NCI-H2081 (cell line): ENCODE results near the gene CDC5L.

Experiments
- DNase-seq, 2 experiments: peaks; one replicate each; lab custom pipeline; 2025; lab: John Stamatoyannopoulos, UW

The CDC5L gene

GRCh38 chr6:44373787-44374186, 13.7 kb upstream of the CDC5L start:
- no peak for DNase-seq

DNA sequence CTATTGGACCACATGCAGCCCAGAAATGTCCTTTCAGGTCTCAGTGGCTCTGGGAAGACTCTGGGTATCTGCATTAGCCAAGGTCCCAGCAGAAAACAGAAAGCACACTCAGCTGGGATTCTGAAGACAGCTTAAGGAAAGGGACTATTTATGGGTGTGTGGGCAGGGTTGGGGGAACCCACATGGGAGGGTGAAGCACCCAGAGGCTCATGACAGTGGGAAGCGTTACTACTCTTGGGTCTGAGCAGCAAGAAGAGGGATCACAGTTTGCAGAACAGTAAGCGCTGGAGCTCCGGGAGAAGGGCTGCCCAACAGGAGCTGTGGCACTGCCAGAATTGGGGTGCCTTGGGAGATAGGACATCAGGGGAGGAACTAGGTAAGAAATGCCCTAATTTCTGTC, 12.4 kb upstream of the CDC5L start:
- no peak for DNase-seq

- DNase-seq = no peak
Measured at GRCh38 chr6:44377484-44377883, 10.0 kb upstream of the CDC5L start.

GRCh38 chr6:44377971-44378370, 9.5 kb upstream of the CDC5L start:
- DNase-seq = no peak

- no peak for DNase-seq
Measured at GRCh38 chr6:44381739-44382138, 5.8 kb upstream of the CDC5L start.

GRCh38 chr6:44386364-44386928, 1.1 kb upstream of the CDC5L start:
- DNase-seq = peak; percentile 6 to 7

DNA sequence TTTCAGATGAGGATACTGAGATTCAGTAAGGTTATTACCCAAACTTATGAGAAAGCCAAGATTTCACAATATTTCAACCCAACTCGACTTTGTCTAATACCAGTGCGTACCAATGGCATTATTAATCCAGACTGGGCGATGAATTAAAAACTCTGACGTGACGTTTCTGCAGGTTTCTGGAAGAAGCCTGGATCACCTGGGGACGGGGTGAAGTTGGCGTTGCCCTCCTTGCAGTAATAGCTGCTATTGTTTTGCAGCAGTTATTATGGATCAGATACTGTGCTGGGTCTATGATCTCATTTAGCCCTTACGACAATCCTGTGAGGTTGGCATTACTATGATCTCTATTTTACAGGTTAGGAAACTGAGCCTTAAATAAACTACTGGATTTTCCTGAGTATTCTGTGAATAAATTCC, 569 bp upstream of the CDC5L start:
- DNase-seq = no peak

DNA sequence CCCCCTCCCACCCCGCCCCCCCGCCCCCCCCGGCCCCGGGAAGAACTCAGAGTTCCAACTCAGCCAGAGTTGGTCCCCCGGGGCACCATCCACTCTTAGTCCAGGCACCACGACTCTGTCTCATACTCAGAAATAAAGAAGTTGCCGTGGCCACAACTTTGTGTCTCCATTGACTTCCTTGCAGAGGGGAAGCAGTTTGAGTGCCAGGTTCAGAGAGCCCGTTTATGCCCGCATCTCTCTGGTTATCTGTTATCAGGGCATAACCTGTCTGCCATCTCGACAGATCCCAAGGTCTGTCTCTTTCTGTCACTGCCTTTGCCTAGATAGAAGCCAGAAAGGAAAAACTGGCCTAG, 605 bp downstream of the CDC5L start:
- peak in 1 of 2 experiments; percentile 23 for DNase-seq

DNA sequence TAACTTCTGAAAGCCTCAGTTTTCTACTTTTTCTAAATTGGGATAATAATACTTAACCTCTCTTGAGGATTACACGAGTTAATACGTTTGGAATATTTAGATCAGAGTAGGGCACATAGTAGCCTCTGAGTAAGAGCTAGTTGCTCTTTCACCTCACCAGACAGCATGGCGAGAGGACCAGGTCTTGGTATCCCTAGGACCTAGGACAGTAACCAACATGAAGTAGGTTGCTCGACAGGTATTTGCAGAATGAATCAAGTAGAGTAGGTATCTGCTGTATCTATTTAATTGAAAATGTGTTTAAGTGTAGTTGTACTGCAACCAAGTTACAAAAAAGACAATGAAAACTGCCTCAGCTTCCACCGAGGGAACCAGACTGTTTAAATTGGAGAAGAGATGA, 1.4 kb downstream of the CDC5L start:
- DNase-seq = no peak

GRCh38 chr6:44390158-44390683, 2.7 kb downstream of the CDC5L start:
- DNase-seq = no peak

DNA sequence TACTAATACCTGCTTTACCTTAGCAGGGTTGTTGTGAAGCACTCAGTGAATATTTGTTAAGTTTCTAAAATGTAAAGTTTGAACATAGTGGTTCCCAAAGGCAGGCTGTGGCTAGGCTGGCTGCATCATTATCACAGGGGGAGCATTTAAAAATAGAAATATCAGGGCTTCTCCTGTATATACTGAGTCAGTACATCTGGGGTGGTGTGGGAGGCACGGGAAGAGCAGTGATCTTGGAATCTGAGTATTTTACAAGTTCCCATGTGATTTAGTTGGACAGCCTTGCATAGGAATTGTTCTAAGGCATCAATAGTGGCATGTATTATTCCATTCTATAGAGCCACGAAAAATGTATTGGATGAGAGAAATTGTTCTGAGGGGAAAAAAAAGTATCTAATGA, 8.0 kb downstream of the CDC5L start:
- no peak for DNase-seq

GRCh38 chr6:44396968-44397367, 9.5 kb downstream of the CDC5L start:
- DNase-seq = no peak

GRCh38 chr6:44397424-44398164, 10.1 kb downstream of the CDC5L start:
- no peak for DNase-seq

- DNase-seq = no peak
Measured at GRCh38 chr6:44399991-44400390, 12.5 kb downstream of the CDC5L start.

GRCh38 chr6:44400572-44400971, 13.1 kb downstream of the CDC5L start:
- DNase-seq = no peak

DNA sequence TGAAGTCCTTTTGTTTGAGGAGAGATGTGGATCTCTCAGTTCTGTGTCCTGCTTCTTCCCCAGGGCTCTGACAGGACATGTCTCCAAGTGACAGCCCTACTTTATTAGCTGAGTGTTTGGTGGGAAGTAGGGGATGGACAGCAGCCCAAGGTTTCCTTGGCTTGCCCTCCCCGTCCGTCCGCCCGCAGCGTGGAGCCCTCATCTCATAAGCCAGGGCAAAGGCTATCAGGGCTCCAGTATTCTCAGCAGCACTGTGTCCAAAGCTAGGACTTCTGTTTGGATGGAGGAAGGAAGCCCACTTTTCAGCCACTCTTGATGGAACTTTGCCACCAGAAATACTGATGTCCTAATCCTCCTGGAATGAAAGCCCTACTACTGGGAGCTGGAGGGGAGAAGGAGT, 13.6 kb downstream of the CDC5L start:
- no peak for DNase-seq

GRCh38 chr6:44404022-44404714, 16.7 kb downstream of the CDC5L start:
- no peak for DNase-seq

DNA sequence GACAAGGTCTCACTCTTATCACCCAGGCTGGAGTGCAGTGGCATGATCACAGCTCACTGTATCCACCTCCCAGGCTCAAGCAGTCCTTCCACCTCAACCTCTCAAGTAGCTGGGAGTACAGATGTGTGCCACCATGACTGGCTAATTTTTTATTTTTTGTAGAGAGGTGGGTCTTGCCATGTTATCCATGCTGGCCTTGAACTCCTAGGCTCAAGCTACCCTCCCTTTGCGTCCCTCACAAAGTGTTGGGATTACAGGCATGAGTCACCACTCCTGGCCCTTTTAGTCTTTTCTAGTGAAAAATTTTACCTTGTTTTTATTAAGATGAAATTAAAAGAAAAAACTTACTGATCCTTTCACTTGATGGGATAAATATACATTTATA, 17.2 kb downstream of the CDC5L start:
- no peak for DNase-seq

DNA sequence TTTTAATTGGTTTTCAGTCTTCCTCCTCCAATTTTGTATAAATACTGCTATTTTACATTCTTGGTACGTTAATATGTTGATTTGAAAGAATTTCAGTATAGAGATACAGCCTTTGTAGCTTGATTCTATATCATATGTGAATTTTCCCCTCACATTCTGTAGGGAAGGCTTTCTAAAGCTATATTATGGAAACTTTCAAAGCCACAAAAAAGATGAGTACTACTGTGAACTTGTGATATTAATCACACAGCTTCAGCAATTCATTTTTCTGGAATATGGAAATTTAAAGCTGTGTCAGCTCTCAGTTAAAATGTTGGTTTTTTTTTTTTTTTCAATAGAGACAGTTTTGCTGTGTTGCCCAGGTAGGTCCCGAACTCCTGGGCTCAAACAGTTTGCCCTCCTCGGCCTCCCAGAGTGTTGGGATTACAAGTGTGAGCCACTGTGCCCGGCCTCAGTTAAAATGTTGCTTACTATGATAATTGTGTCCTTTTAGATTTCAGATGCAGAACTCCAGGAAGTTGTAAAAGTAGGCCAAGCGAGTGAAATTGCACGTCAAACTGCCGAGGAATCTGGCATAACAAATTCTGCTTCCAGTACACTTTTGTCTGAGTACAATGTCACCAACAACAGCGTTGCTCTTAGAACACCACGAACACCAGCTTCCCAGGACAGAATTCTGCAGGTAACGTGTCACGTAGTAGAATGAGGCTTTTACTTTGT, 20.6 kb downstream of the CDC5L start:
- DNase-seq = no peak

DNA sequence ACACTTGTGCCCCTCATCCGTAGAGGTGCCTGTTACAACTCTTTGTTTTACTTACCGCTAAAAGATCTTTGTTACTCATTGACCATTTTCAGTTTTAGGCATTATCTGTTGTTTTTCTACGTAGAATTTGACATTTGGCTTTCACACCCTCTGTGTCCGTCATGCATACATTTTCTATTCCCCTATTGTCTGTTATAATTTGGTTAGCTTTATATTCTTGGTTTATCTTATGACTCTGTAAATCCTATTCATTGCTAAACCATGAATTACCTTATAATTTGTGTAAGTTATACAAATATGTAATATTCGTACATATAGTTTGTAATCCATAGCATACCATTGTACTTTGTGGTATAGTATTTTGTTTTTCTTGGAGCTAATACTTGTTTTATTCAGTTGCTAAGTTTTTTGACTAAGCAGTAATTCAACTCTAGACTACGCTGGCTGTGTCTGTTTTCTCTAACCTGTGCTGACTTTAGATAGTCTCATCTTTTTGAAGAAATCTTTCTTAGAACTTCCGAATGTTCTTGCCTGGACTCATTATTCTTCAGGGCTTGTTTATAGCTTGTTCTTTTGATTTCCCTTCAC, 21.8 kb downstream of the CDC5L start:
- no peak for DNase-seq

GRCh38 chr6:44410363-44410762, 22.9 kb downstream of the CDC5L start:
- no peak for DNase-seq

- DNase-seq = no peak
Measured at GRCh38 chr6:44411141-44411540, 23.6 kb downstream of the CDC5L start.
